HFF-Myc (cell line): ENCODE measurements around the gene MDM2.

Source experiments
- DNase-seq: peaks from one replicate; pipeline ENCODE4 v3.0.0-alpha.2; 2011; ENCODE audit warnings: low read depth; ENCODE audit errors: extremely low read depth
- H3K4me3 ChIP-seq: replicated peaks from 2 replicates; pipeline ENCODE4 v1.5.1; 2011; ENCODE audit warnings: low read depth, mild to moderate bottlenecking, control low read depth, low read length
- CTCF ChIP-seq: IDR thresholded peaks from 2 replicates; pipeline ENCODE4 v1.5.1; 2012; ENCODE audit warnings: mild to moderate bottlenecking, low read depth, low read length, control low read depth; ENCODE audit errors: missing control alignments

Gene MDM2

GRCh38 chr12:68885381-68885780, 77.4 kb downstream of the MDM2 start:
- no peak overlapping the region for H3K4me3 ChIP-seq
- DNase-seq = no peak
- no peak for TF ChIP-seq CTCF

GRCh38 chr12:68886636-68887572, 78.9 kb downstream of the MDM2 start:
- DNase-seq = no peak
- H3K4me3 ChIP-seq = no peak overlapping the region
- TF ChIP-seq CTCF = no peak

- no peak for TF ChIP-seq CTCF
- H3K4me3 ChIP-seq = no peak overlapping the region
- DNase-seq = no peak
These were observed 79.7 kb downstream of the MDM2 start for GRCh38 chr12:68887641-68888040.

- no peak for TF ChIP-seq CTCF
- DNase-seq = no peak
- no peak overlapping the region for H3K4me3 ChIP-seq
These were observed 80.3 kb downstream of the MDM2 start for GRCh38 chr12:68888243-68888642.

GRCh38 chr12:68890701-68891113, 82.7 kb downstream of the MDM2 start:
- no peak for DNase-seq
- no peak overlapping the region for H3K4me3 ChIP-seq
- no peak for TF ChIP-seq CTCF

- no peak for TF ChIP-seq CTCF
- no peak for DNase-seq
- no peak overlapping the region for H3K4me3 ChIP-seq
These were observed 83.2 kb downstream of the MDM2 start for GRCh38 chr12:68891141-68891540.
